Measurements from ENCODE around the gene USP13.

GRCh38 chr3:179732661-179733348, 80.0 kb downstream of the USP13 start:
- TF ChIP-seq POLR2AphosphoS5 (IDR thresholded peaks at IDR 0.05; ENCODE audit: low read depth, low read length) (no peak), SIN3A (IDR thresholded peaks at IDR 0.05; ENCODE audit: borderline replicate concordance, insufficient read depth, low read depth, low read length) (no peak), TCF7L2 (IDR thresholded peaks at IDR 0.05; ENCODE audit: low read depth, low read length) (no peak)
- TF ChIP-seq, protein P1, sequence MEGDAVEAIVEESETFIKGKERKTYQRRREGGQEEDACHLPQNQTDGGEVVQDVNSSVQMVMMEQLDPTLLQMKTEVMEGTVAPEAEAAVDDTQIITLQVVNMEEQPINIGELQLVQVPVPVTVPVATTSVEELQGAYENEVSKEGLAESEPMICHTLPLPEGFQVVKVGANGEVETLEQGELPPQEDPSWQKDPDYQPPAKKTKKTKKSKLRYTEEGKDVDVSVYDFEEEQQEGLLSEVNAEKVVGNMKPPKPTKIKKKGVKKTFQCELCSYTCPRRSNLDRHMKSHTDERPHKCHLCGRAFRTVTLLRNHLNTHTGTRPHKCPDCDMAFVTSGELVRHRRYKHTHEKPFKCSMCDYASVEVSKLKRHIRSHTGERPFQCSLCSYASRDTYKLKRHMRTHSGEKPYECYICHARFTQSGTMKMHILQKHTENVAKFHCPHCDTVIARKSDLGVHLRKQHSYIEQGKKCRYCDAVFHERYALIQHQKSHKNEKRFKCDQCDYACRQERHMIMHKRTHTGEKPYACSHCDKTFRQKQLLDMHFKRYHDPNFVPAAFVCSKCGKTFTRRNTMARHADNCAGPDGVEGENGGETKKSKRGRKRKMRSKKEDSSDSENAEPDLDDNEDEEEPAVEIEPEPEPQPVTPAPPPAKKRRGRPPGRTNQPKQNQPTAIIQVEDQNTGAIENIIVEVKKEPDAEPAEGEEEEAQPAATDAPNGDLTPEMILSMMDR (IDR thresholded peaks at IDR 0.05) = no peak
- TF ChIP-seq, protein P2, sequence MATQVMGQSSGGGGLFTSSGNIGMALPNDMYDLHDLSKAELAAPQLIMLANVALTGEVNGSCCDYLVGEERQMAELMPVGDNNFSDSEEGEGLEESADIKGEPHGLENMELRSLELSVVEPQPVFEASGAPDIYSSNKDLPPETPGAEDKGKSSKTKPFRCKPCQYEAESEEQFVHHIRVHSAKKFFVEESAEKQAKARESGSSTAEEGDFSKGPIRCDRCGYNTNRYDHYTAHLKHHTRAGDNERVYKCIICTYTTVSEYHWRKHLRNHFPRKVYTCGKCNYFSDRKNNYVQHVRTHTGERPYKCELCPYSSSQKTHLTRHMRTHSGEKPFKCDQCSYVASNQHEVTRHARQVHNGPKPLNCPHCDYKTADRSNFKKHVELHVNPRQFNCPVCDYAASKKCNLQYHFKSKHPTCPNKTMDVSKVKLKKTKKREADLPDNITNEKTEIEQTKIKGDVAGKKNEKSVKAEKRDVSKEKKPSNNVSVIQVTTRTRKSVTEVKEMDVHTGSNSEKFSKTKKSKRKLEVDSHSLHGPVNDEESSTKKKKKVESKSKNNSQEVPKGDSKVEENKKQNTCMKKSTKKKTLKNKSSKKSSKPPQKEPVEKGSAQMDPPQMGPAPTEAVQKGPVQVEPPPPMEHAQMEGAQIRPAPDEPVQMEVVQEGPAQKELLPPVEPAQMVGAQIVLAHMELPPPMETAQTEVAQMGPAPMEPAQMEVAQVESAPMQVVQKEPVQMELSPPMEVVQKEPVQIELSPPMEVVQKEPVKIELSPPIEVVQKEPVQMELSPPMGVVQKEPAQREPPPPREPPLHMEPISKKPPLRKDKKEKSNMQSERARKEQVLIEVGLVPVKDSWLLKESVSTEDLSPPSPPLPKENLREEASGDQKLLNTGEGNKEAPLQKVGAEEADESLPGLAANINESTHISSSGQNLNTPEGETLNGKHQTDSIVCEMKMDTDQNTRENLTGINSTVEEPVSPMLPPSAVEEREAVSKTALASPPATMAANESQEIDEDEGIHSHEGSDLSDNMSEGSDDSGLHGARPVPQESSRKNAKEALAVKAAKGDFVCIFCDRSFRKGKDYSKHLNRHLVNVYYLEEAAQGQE (IDR thresholded peaks at IDR 0.05; ENCODE audit: insufficient read depth in 1 of 2, low read depth in 2 of 2, low read length in 1 of 2) = no peak
